GM21423 (cell line): ENCODE data around the gene KCP.

Source experiments
- ATAC-seq: cut with Tn5 transposase; IDR thresholded peaks from one replicate; pipeline ENCODE4 v1.9.1; 2021; ENCODE audit warnings: mild to moderate bottlenecking, moderate library complexity; ENCODE audit not compliant: unreplicated experiment

Gene KCP

DNA sequence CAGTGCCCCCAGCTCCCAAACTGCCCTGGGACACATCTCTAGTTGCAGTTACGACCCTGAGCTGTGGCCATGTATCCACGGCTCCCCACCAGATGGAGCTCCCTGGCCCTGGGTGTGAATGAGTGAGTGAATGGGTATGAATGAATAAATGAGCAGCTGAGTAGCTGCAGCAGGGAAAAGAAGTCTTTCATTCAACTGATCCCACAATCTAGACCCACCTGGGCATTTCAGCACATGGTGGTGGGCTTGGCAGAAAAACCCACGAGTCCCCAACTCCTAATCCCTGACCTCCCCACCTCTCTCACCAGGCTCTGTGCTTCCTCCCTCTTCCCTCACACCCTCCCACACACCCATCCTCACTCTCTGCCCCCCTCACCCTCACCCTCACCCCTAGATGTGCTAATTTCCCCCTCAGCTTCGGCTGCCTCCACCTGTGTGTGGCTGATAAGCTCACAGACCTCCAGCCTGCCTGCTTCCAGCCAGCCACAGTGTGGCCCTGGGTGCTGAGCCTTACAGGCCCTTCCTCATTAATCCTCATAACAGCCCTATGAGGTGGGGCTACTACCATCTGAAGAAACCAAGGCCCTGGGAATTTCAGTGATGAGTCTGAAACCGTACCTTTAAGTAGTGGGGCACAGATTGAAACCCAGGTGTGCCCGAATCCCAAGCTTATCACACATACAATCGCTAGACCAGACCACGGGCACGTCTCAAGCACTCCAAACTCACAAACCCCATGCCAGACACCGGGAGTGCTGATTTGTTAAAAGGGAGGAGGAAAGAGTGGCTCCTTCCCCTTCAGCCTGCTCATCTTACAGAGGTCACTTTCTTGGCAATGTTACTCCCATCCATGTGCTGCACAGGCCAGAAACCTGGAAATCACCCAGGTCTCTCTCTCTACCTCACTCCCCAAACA lies 50.1 kb downstream of the KCP start:
- ATAC-seq: no peak

DNA sequence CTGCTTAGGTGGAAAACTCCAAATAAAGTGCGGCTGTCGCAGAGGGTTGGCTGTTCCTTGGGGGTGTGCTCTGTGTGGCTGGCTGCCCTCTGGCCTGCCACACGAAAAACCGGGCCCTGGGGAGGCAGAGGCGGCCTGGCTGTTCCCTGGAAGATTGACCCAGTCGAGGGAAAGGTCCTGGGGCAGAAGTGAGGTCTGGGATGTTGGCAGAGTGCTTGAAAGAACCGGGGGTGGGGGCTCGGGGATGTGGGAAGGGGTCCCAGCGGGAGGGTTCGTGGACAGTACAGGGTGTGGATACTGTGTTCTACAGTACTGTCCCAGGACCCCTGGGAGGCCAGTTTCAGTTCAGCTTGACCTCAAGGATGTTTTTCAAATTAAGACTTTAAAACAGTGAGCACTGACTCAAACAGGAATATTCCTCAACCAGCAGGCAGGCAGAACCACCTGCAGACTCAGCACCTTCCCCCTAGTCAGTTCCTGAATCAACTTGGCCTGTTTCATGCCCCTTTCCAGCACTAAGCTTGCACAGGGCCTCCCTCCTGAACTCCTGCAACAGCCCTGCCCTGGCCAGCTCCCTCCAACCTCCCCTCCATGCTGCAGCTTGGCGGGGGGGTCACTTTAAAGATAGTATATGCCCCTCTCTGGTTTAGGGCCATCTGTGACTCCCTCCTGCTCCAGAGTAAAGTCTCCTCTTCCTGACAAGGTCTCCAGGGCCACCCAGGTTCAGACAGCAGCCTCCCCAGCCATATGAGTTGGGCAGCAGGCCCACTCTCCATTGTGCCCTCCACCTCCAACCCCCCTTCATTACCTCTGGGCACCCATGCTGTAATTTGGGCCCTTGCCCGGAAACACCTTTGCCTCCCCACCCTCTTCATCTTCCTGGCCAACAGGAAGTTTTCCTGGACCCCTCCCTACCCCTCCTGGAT lies 51.0 kb downstream of the KCP start:
- no peak for ATAC-seq

GRCh38 chr7:128858380-128859231 lies 51.9 kb downstream of the KCP start:
- no peak for ATAC-seq

DNA sequence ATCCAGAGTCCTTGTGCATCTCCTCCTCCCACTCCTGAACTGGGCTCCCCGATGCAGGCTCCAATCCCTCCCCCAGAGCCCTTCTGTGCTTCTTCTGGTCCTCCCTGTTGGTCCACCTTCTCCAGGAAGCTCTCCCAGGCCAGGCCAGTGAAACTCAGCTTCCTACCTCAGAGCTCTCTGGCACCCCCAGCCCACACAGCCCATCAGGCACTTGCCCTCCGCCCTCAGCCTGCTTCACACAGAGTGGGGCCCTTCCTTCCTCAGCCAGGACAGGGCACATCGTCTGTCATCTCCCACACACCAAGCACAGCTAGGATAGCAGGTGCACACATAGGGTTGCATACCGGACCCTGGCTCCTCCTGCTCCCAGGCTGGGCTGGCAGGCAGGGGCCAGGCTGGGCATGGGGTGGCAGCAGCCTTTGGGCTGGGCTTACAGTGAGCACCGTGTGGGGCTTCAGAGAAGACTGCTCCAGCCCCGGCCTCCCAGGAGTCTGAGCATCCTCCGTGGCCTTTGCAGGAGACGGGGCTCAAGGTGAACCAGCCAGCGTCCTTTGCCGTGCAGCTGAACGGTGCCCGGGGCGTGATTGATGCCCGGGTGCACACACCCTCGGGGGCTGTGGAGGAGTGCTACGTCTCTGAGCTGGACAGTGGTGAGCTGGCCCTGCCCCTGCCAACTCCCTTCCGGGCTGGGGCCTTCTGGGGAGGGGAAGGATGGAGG lies 54.3 kb downstream of the KCP start:
- no peak for ATAC-seq

GRCh38 chr7:128855559-128855958 lies 55.0 kb downstream of the KCP start:
- ATAC-seq: no peak

DNA sequence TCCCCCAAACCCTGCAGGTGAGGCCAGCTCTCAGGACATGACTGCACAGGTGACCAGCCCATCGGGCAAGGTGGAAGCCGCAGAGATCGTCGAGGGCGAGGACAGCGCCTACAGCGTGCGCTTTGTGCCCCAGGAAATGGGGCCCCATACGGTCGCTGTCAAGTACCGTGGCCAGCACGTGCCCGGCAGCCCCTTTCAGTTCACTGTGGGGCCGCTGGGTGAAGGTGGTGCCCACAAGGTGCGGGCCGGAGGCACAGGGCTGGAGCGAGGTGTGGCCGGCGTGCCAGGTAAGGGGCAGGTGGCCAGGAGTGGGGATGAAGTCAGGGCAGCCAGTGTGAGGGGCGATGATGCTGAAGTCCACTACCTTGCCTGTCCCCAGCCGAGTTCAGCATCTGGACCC lies 56.1 kb downstream of the KCP start:
- no peak for ATAC-seq

- no peak for ATAC-seq
These were observed 56.7 kb downstream of the KCP start for GRCh38 chr7:128853799-128854198.

GRCh38 chr7:128852537-128853254 lies 57.8 kb downstream of the KCP start:
- no peak for ATAC-seq

GRCh38 chr7:128849804-128850490 lies 60.6 kb downstream of the KCP start:
- no peak for ATAC-seq

DNA sequence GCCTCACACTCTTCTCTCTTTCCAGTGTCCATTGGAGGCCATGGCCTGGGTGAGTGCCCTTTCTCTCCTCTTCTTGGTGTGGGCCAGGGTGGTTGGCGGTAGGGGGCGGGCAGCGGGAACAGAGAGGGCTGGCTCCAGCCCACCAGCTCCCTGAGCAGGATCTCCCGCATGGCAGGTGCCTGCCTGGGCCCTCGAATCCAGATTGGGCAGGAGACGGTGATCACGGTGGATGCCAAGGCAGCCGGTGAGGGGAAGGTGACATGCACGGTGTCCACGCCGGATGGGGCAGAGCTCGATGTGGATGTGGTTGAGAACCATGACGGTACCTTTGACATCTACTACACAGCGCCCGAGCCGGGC lies 61.4 kb downstream of the KCP start:
- ATAC-seq: no peak

GRCh38 chr7:128848289-128849155 lies 62.0 kb downstream of the KCP start:
- no peak for ATAC-seq

- no peak for ATAC-seq
These were observed 62.7 kb downstream of the KCP start for GRCh38 chr7:128847721-128848211.

DNA sequence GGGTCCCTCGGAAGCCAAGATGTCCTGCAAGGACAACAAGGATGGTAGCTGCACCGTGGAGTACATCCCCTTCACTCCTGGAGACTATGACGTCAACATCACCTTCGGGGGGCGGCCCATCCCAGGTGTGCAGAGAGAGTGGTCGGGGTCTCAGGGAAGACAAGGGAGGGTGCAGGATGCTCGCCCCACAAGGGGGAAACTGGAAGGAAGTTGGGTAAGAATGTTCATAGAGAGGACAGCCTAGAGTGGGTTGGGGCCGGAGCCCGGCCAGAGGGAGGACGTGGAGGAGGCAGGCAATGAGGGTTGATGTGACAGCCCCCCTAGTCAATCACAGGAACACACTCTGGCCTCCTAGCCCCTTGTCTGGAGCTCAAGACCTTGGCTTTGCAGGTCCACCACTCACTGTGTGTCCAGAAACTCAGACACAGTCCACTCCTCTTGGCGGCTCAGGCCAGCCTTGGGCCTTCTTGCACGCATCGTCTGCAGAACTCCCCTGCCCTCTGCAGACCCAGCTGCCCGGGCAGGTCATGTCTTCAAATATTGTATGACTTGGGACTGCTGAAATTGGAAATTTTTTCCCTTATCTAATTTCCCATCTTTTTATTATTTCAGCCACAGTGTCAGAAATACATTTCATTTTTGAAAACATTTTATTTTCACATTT lies 63.6 kb downstream of the KCP start:
- no peak for ATAC-seq

DNA sequence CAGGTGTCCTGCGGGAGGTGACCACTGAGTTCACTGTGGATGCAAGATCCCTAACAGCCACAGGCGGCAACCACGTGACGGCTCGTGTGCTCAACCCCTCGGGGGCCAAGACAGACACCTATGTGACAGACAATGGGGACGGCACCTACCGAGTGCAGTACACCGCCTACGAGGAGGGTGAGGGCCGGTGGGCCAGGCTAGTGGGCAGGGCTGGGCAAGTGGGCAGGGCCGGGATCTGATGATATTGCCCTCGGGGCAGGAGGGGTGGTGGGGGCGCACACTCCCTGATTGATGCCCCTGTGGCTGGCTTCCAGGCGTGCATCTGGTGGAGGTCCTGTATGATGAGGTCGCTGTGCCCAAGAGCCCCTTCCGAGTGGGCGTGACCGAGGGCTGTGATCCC lies 64.5 kb downstream of the KCP start:
- no peak for ATAC-seq

DNA sequence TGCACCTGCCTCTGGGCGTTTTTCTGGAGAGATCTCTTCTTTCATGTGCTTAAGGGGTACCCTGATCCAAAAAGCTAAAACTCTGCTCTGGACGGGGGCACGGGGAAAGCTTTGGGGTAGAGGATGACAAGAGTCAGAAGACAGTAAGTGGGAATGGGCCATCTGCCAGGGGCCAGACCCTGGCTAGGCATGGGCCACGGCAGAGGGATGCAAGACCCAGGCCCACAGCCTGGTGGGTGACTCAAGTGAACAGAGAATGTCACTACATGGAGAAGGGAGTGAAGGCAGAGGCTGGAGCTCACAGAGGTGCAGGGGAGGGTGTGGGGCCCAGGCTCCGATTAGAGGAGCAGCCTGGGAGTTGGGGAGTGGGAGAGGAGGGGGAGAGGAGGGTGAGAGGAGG lies 65.0 kb downstream of the KCP start:
- ATAC-seq: no peak

- ATAC-seq: no peak
These were observed 65.7 kb downstream of the KCP start for GRCh38 chr7:128844777-128845311.

DNA sequence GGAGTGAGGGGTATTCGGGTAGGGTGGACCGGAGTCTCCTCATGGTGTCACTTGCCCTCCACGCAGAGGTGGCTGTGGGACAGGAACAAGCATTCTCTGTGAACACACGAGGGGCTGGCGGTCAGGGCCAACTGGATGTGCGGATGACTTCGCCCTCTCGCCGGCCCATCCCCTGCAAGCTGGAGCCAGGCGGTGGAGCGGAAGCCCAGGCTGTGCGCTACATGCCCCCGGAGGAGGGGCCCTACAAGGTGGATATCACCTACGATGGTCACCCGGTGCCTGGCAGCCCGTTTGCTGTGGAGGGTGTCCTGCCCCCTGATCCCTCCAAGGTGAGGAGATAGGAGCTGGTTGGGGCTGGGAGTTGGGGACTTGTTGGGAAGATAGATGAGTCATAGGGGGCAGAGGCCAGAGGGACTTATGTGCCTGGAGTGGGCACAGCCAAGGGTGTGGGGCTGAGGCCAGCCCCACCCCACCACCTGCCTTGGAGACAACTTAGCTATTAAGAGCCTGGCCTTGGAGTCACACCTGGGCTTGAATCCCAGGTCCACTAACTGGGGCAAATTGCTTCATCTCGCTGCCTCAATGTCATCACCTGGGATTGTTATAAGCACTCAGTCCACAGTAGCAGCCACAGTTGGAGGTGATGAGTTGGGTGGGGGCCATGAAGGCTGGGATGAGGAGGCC lies 66.4 kb downstream of the KCP start:
- no peak for ATAC-seq
